Smooth muscle cell (in vitro differentiated cells): Measurements from ENCODE around the gene KITLG. TPM values are rescaled to one million over a fixed set of nuclear protein-coding genes. Genes with fewer than 3 reads are reported as not detected.

ENCODE experiments used
- DNase-seq: peaks from one replicate; lab custom pipeline; 2025; ENCODE audit not compliant: unreplicated experiment; lab: John Stamatoyannopoulos, UW
- H2AFZ ChIP-seq: fragments of 200-600 bp; sonication (generic); 2 replicates; pipeline ENCODE4 v1.6.0; 2016; ENCODE audit warnings: antibody characterized with exemption, low read depth, mild to moderate bottlenecking
- H3F3A ChIP-seq: fragments of 200-600 bp; sonication (generic); 2 replicates; pipeline ENCODE4 v1.6.0; 2017; ENCODE audit warnings: antibody characterized with exemption, low read depth
- H3K27ac ChIP-seq: fragments of 200-600 bp; sonication (generic); 2 replicates; pipeline ENCODE4 v1.5.1; 2016; ENCODE audit warnings: low read depth, mild to moderate bottlenecking
- H3K27me3 ChIP-seq: fragments of 200-600 bp; sonication (generic); 2 replicates; pipeline ENCODE4 v1.6.1; 2016; ENCODE audit warnings: low read depth, mild to moderate bottlenecking
- H3K36me3 ChIP-seq: fragments of 200-600 bp; sonication (generic); 2 replicates; pipeline ENCODE4 v1.5.1; 2016; ENCODE audit warnings: low read depth
- H3K4me1 ChIP-seq: fragments of 200-600 bp; sonication (generic); 2 replicates; pipeline ENCODE4 v1.5.1; 2016; ENCODE audit warnings: low read depth
- H3K4me2 ChIP-seq: fragments of 200-600 bp; sonication (generic); 2 replicates; pipeline ENCODE4 v1.6.0; 2016; ENCODE audit warnings: mild to moderate bottlenecking
- H3K4me3 ChIP-seq: fragments of 200-600 bp; sonication (generic); 2 replicates; pipeline ENCODE4 v1.5.1; 2016; ENCODE audit warnings: mild to moderate bottlenecking
- H3K79me2 ChIP-seq: fragments of 200-600 bp; sonication (generic); 2 replicates; pipeline ENCODE4 v1.6.0; 2016; ENCODE audit warnings: low read depth, mild to moderate bottlenecking
- H3K9ac ChIP-seq: fragments of 200-600 bp; sonication (generic); 2 replicates; pipeline ENCODE4 v1.6.0; 2016; ENCODE audit warnings: low read depth
- H3K9me3 ChIP-seq: fragments of 200-600 bp; sonication (generic); replicated peaks from 2 replicates; pipeline ENCODE4 v1.5.1; 2016; ENCODE audit warnings: low read depth
- H4K20me1 ChIP-seq: fragments of 200-600 bp; sonication (generic); 2 replicates; pipeline ENCODE4 v1.6.0; 2016; ENCODE audit warnings: low read depth
- WGBS: methylation state at CpG from one replicate; pipeline ENCODE4 v1.1.7; 2016; ENCODE audit warnings: low lambda C conversion rate; 5-methylcytosine and 5-hydroxymethylcytosine counted together
- polyA plus RNA-seq: library from polyadenylated mRNA; unstranded; fragments of >200 nt; fragmentation: Nextera tagmentation; extraction: Ambion mirVana; gene quantifications from 2 replicates; pipeline ENCODE4 v1.2.1, GENCODE V29; 2016
- total RNA-seq: library from RNA; depleted of rRNA; stranded (reverse); fragments of >200 nt; gene quantifications from 2 replicates; pipeline ENCODE4 v1.2.3, GENCODE V29; 2014
- TF ChIP-seq, protein P1 (sequence below): fragments of 200-600 bp; sonication (generic); IDR thresholded peaks from 2 replicates; pipeline ENCODE4 v1.5.1; 2017; ENCODE audit warnings: borderline replicate concordance, mild to moderate bottlenecking, antibody characterized with exemption; ENCODE audit not compliant: insufficient read depth, poor library complexity, severe bottlenecking

Gene KITLG
- total and polyA plus RNA-seq, 2 experiments from 2014 or later = 2.1 to 8.0 TPM

DNA sequence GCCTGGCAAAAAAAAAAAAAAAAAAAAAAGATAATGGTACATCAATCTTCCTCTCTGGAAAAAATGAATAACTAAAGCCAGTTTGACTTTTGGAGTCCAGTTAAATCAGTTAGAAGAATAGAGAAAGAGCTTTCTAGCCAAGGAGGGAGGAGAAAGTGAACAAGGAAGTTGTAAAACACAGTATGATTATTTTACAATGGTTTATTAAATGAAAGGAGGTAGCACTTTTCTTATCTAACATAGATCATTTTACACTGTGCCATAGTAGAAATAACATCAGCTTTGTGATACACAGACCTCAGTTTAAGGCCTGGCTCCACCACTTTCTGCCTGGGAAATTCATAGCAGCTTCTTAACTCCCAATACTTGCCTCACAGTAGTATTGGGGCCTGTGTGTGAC is 15.4 kb upstream of the KITLG start:
- no peak for DNase-seq
- Histone ChIP-seq H4K20me1 (no peaks in the 10 kb centered on the region), H3K27me3 (peaks cover 1% of the 10 kb centered on the region), H2AFZ (no peak overlapping the region), H3K4me2 (no peak overlapping the region), H3K4me1 (no peaks in the 10 kb centered on the region), H3K4me3 (no peak overlapping the region), H3K79me2 (no peaks in the 10 kb centered on the region), H3K36me3 (no peaks in the 10 kb centered on the region), H3F3A (no peaks in the 10 kb centered on the region), H3K9me3 (no peaks in the 10 kb centered on the region), H3K9ac (no peak overlapping the region), H3K27ac (no peak overlapping the region)
- TF ChIP-seq, protein P1, sequence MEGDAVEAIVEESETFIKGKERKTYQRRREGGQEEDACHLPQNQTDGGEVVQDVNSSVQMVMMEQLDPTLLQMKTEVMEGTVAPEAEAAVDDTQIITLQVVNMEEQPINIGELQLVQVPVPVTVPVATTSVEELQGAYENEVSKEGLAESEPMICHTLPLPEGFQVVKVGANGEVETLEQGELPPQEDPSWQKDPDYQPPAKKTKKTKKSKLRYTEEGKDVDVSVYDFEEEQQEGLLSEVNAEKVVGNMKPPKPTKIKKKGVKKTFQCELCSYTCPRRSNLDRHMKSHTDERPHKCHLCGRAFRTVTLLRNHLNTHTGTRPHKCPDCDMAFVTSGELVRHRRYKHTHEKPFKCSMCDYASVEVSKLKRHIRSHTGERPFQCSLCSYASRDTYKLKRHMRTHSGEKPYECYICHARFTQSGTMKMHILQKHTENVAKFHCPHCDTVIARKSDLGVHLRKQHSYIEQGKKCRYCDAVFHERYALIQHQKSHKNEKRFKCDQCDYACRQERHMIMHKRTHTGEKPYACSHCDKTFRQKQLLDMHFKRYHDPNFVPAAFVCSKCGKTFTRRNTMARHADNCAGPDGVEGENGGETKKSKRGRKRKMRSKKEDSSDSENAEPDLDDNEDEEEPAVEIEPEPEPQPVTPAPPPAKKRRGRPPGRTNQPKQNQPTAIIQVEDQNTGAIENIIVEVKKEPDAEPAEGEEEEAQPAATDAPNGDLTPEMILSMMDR = no peak

DNA sequence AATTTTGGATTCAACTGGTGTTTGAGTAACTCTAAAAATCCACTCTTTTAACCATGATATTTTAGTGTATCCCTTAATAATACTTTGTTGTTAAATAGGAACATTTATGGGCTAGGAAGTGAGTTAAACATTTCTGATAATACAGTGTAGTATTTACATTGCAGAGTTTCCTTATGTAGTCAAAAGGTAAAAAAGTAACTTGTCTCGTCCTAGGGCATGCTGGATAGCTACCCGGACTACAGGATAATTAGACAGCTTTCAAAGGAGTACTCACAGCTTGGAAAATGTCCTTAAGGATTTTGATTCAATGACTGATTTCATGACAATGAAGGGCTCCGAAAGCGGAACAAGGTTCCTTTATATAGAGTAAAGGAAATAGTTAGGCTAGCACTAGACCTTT is 14.5 kb upstream of the KITLG start:
- peaks cover 8% of the 10 kb centered on the region for H3K27me3 ChIP-seq
- no peaks in the 10 kb centered on the region for H3K4me1 ChIP-seq
- H3K9me3 ChIP-seq = no peaks in the 10 kb centered on the region
- no peaks in the 10 kb centered on the region for H3K36me3 ChIP-seq
- no peak overlapping the region for H3K4me2 ChIP-seq
- WGBS = 86% methylated on average over 4 of the region's 4 CpGs
- no peak overlapping the region for H3K27ac ChIP-seq
- TF ChIP-seq, protein P1 = no peak
- no peak overlapping the region for H3K4me3 ChIP-seq
- H4K20me1 ChIP-seq = no peaks in the 10 kb centered on the region
- DNase-seq = no peak
- H3K9ac ChIP-seq = no peak overlapping the region
- no peaks in the 10 kb centered on the region for H3K79me2 ChIP-seq
- H2AFZ ChIP-seq = no peak overlapping the region
- no peaks in the 10 kb centered on the region for H3F3A ChIP-seq

DNA sequence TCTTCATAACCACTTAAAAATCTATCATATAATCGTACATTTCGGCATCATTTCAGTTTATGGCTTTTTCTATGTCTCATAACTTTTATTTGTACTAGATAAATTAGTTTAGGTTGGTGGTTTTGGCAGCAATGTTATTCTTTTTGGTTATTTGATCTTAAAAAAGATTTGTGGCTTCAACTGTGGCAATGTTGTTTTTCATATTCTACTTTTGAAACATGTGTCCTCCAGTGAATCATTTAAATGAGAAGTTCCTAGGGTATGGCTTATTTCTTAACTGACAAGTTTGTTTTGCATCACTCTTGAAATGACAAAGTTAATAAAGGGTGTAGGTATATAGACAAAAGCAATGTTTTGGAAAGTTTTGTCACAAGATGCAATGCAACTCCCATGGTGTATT is 11.1 kb upstream of the KITLG start:
- H3K27ac ChIP-seq = no peak overlapping the region
- TF ChIP-seq, protein P1 = no peak
- no peak overlapping the region for H3K4me3 ChIP-seq
- H3K9me3 ChIP-seq = no peaks in the 10 kb centered on the region
- H2AFZ ChIP-seq = no peak overlapping the region
- no peak for DNase-seq
- no peaks in the 10 kb centered on the region for H4K20me1 ChIP-seq
- H3K27me3 ChIP-seq = peaks cover 8% of the 10 kb centered on the region
- H3F3A ChIP-seq = no peaks in the 10 kb centered on the region
- H3K4me1 ChIP-seq = no peaks in the 10 kb centered on the region
- no peaks in the 10 kb centered on the region for H3K36me3 ChIP-seq
- H3K4me2 ChIP-seq = no peak overlapping the region
- WGBS = 94% methylated on average over 2 of the region's 2 CpGs
- H3K9ac ChIP-seq = no peak overlapping the region
- no peaks in the 10 kb centered on the region for H3K79me2 ChIP-seq

GRCh38 chr12:88590851-88591250 is 10.6 kb upstream of the KITLG start:
- H3F3A ChIP-seq = no peaks in the 10 kb centered on the region
- no peak for DNase-seq
- TF ChIP-seq, protein P1 = no peak
- no peaks in the 10 kb centered on the region for H4K20me1 ChIP-seq
- H3K9ac ChIP-seq = no peak overlapping the region
- H3K4me2 ChIP-seq = no peak overlapping the region
- WGBS = 90% methylated on average over 1 of the region's 1 CpG
- H3K36me3 ChIP-seq = no peaks in the 10 kb centered on the region
- H3K79me2 ChIP-seq = no peaks in the 10 kb centered on the region
- no peak overlapping the region for H3K4me3 ChIP-seq
- no peaks in the 10 kb centered on the region for H3K9me3 ChIP-seq
- H3K27ac ChIP-seq = no peak overlapping the region
- no peaks in the 10 kb centered on the region for H3K4me1 ChIP-seq
- H3K27me3 ChIP-seq = peaks cover 8% of the 10 kb centered on the region
- no peak overlapping the region for H2AFZ ChIP-seq
